GM18499 (cell line): ENCODE measurements around the gene RAB7A.
"Not testable (repeated sequence)": the region's sequence is repeated elsewhere in the genome, so short reads cannot be mapped to it uniquely, and the experiment has no call there.

Experiments used
- ATAC-seq: cut with Tn5 transposase; IDR thresholded peaks from one replicate; pipeline ENCODE4 v1.9.1; 2021; ENCODE audit warnings: moderate number of reproducible peaks; ENCODE audit not compliant: insufficient read depth, unreplicated experiment

Gene RAB7A

DNA sequence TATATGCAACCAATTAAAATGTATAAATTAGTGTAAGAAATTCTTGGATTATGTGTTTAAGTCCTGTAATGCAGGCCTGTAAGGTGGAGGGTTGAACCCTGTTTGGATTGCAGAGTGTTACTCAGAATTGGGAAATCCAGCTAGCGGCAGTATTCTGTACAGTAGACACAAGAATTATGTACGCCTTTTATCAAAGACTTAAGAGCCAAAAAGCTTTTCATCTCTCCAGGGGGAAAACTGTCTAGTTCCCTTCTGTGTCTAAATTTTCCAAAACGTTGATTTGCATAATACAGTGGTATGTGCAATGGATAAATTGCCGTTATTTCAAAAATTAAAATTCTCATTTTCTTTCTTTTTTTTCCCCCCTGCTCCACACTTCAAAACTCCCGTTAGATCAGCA is 88.1 kb downstream of the RAB7A start:
- no peak for ATAC-seq

DNA sequence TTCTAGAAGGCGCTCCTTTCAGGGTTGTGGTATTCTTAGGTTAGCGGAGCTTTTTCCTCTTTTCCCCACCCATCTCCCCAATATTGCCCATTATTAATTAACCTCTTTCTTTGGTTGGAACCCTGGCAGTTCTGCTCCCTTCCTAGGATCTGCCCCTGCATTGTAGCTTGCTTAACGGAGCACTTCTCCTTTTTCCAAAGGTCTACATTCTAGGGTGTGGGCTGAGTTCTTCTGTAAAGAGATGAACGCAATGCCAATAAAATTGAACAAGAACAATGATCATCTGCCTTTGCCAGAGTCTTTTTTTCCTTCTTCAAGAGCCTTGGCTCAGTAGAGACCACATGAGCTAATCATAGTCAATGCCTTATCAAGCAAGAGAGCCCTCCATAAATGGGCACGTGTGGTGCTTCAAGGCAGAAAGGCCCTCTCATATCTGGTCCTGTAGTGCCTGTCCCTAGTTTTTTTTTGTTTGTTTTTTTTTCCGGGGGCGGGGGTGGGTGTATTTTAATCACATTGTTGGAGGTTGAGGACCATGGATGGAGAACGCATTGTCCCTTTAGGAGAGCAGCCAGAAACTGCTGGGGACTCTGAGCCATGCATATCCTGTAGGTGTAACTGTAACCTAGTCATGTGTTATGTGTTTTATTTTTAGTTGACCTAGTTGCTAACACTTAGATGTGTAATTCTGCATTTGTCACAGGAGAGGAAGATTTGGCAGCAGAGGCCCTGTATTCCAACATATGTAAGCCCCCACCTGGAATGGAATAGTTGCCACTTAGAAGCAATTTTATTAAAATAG is 88.7 kb downstream of the RAB7A start:
- no peak for ATAC-seq

DNA sequence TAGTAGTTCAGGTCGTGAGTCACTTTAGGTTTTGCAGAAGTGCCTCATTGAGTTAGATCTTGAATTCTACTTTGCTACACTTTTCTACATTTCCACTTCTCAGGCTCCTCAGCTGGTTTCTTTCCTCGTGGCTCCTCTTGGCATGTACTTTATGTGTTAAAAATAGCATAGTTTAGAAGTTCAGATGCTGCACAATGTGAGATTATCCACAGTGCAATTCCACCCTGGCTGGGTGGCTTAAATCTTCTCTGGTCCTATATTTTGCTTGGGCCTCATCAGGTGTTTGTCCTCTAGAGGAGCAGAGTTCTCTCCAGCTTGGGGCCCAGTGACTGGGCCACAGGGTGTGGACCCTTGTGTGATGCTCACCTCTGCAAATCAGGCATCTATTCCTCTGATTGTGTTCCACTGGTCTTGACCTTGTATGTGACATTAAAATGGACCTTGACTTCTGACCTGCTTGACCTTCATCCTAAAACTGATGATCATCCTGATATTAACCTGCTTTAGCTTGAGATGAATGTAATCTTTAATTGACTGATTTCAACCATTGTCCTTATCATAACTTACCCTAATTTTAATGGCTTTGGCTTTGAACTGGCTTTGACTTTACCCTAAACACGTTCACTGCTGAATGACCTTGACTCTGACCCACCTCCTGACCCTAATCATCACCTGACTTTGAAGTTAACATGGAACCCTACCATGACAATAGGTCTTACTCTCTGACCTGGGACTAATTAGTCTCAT is 89.5 kb downstream of the RAB7A start:
- no peak for ATAC-seq

DNA sequence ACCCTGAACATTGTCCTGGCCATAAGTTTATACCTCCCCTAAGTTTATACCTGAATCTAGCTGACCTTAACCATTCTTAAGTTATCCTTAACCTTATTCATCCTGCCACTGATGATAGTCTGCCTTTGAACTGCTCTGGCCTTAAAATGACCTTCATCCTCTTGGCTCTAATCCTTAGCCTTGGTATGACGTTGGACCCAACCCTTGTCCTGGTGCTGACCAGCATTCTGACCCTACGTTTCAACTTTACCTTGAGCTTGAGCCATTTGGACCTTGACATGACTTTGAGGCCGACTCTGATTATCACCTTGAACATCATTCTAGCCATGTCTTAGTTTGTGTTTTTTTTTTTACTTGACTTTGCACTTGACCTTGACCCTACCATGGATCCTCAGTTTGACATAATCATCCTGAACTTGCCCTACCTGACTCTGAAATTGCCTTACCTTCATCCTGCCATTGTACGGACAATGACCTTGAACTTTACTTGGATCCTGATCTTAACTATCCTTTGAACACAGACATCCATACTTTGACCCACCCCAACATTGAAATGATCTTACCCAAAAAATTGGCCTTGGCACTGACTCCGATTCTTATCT is 92.3 kb downstream of the RAB7A start:
- no peak for ATAC-seq

DNA sequence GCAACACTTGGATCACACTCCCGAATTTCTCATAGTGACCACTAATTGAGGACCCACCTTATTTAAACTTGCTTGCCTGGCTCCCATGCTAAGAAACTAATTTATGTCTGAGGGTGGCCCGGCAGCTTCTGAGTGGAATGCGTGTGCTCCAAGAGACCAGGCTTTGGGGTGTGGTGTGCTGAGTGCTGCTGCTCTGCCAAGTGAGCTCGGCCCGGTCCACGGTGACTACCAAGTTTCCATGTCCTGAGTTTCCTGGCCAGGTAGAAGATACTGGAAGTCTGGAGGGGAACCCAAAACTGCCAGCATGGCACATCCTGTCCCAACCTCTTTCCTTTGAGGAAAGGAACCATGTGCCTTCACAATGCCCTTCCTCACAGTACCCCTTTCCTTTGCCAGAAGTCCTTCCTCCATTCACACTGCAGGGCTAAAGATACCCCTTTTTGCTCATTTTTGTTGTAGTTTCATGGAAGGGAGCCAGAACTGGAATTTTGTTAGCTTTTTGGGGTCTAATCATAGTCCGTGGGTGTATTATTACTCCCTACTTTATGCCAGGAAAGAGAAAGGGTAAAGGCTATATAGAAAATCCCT is 94.4 kb downstream of the RAB7A start:
- no peak for ATAC-seq

DNA sequence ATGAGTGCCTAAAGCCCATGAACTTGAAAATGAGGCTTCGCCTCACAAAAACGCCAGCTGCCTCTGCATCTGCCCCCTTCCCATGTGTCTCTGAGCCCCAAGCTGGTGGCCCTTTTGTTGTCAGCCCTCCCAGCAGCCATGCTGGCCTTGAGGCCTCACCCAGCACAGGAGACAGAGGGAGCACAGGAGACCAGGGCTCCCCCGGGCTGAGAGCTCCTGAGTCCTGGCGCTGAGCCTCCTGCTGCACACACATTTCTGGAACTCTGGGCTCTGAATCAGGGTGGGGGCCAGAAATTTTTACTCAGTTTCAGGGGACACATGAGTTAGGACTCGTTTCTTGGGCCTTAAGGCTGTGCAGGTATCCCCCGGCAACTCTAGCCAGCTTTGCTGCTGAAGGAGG is 97.0 kb downstream of the RAB7A start:
- ATAC-seq = no peak

DNA sequence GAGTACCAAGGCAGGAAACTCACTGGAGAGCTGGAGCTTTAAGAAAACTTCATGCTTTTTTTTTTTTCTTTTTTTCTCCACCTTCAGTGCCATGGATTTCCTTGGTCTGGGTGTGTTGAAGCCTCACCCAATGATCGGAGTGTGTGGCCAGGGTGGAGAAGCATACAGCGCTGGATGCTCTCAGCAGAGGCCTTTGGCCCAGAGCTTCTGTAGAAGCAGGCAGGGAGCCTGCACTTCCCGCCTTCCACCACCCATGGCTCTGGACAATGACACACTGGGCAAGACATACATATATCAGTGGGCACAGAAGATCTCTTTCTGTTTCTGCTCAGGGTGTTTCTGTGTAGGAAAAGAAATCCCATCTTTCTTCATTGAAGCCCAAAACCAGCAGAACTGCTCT is 97.6 kb downstream of the RAB7A start:
- ATAC-seq = no peak

DNA sequence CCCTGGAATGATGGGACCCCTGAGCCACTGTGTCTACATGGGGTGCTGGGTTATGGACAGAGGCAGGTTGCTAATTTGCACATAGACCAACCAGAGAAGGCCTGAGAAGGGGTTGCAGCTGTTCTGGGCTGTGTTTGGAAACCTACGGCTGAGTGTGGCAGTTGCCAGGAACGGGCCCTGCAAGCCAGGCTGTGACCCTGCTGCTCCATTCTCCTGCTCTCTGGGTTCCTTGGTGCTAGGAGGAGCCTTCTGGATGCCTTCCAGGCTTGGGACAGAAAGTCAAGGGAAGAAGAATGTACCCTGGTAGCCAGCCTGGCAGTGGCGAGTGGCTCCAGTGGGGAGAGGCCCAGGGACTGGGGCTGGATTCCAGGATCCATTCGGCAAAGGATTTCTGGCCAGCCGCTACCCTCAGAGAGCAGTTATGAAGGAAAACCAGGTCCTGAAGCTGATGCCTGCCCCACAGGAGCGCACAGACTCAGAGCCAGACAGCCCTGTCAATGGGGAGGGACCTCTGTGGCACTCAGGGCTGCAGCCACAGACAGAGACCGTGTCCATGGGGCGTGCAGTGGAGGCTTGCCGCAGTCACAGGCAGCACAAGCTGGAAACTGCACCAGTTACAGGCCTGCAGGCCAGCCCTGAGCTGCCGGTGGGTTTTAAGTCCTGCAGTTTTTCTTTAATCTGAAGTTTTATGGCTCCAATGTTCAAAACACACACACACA is 98.3 kb downstream of the RAB7A start:
- ATAC-seq = no peak

DNA sequence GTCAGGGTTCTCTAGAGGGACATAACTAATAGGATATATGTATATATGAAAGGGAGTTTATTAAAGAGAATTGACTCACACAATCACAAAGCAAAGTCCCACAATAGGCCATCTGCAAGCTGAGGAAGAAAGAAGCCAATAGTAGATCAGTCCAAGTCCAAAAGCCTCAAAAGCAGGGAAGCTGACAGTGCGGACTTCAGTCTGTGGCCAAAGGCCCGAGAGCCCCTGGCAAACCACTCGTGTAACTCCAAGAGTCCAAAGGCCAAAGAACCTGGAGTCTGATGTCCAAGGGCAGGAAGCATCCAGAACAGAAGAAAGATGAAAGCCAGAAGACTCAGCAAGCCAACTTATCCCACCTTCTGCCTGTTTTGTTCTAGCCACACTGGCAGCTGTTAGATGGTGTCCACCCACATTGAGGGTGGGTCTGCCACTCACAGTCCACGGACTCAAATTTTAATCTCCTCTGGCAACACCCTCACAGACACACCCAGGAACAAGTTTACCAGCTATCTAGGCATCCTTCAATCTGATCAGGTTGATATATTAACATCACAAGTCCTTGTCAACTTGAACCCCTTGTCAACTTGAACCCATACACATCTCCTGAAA is 99.2 kb downstream of the RAB7A start:
- ATAC-seq = no peak

DNA sequence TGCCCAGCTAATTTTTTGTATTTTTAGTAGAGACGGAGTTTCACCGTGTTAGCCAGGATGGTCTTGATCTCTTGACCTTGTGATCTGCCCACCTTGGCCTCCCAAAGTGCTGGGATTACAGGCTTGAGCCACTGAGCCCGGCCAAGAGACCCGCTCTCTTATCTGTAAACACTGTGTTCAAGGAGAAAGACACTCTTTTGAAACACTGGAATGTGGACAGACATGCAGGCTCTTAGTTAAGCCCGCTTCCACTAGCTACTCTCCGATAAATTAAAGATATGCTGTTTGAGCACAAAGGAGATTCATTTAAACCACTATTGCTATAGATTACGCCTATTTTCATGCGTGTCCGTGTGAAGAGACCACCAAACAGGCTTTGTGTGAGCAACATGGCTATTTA is 103.1 kb downstream of the RAB7A start:
- ATAC-seq = not testable (repeated sequence)

DNA sequence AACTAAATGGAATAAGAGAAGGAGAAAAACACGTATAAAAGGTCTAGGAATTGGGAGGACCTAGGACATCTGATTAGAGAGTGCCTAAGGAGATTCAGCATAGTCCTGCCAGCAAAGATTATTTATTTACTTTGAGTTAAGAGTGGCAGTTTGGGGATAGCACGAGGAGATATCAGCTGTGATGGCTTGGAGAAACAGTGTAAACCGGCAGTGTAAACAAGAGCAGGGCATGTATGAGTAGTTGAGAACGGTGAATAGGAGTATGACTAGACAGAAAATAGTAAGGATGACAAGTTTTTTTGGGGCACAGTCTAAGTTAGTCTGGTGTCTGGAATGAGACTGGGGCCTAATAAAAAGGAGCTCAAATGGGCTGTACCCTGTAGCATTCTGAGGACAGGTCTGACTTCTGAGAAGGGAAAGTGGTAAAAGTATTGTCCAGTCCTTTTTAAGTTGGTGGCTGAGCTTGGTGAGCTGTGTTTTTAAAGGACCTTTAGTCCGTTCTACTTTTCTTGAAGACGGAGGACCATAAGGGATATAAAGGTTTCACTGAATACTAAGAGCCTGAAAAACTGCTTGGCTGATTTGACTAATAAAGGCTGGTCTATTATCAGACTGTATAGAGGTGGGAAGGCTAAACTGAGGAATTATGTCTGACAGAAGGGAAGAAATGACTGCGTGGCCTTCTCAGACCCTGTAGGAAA is 104.1 kb downstream of the RAB7A start:
- not testable (repeated sequence) for ATAC-seq

DNA sequence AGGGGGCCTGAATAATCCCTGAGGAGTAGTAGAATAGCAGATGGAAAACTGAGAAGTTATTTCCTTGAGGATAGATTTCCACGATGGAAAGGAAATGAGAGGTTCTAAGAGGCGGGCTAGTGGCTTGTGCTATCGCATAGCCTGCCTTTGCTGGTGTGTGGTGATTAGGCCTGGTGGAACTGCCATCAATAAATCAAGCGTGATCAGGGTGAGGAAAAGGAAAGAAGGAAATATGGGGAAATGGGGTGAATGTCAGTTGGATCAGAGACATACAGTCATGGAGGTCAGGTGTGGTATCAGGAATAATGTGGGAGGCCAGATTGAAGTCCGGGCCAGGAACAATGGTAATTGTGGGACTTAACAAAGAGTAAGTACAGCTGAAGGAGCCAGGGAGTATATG is 104.8 kb downstream of the RAB7A start:
- not testable (repeated sequence) for ATAC-seq

DNA sequence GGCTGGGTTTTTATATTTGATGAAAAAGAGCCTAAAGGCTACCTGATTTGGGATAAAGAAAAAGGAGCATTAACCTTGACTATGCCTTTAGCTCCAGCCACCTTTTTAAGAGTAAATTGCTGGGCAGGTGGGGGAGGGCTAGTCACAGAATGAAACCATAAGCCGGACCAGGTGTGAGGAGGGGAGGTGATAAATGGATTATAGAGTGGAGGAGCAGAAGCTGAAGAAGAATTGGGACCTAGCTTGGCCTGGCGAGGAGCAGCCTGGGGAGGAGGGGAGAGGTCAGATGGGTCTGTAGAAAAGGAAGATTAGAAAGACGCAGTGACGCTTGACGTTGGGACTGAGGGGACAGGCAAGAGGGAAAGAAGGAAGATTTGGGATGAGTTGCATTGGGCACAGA is 107.0 kb downstream of the RAB7A start:
- ATAC-seq = not testable (repeated sequence)

DNA sequence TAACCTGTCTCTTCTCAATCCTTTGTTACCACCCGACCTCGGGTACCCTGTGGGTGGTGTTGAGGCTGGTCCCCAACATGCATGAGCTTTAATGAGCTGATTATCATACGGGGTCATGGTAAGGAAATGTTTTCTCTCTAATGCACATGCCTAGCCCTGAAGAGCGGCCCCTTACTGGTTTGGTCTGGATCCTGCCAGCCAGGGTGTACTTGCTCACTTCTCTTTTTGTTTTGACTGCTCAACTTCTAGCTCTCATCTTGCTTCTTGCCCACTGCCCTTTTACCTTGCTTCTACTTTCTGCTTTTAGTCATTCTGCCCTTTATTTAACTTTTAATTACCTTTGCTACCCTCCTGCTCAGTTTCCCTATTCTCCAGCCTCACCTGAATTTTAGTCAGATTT is 109.1 kb downstream of the RAB7A start:
- ATAC-seq = no peak

DNA sequence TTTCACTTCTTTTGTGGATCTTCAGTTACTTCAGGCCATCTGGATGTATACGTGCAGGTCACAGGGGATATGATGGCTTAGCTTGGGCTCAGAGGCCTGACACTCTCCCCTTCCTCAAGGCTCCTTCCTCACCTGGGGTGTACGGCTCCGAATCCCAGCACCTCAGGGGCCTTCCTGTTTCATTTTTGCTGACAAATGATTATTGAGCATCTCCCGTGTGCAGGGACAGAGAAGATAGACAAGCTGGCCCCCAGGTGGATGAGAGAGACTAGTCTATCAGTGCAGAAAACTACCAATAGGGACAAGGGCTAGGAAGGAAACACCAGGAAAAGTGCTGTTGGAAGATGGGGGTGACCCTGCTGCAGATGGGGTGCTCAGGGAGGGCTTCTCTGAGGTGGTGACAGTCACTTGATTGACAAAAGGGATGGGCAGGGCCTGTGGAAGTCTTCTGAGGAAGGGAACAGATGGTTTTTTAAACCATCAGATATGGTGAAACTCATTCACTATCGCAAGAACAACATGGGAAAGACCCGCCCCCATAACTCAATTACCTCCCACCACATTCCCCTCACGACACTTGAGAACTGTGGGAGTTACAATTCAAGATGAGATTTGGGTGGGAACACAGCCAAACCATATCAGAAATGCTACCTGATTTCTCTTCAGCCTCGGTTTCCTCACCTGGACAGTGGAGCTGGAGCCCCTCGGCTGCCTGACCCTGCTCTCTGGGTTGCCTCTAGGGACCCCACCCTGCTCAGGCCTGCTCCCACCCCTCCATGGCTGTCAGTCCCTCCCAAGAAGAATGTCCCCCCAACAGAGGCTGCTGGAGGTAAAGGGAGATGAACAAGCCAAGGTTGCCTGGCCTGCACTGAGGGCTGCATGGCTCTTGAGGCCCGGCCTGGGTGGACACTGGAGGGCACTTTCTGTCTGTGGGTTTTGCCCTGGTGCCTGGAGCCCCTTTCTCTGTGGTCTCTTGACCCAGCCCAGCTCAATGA is 116.2 kb downstream of the RAB7A start:
- ATAC-seq = no peak

DNA sequence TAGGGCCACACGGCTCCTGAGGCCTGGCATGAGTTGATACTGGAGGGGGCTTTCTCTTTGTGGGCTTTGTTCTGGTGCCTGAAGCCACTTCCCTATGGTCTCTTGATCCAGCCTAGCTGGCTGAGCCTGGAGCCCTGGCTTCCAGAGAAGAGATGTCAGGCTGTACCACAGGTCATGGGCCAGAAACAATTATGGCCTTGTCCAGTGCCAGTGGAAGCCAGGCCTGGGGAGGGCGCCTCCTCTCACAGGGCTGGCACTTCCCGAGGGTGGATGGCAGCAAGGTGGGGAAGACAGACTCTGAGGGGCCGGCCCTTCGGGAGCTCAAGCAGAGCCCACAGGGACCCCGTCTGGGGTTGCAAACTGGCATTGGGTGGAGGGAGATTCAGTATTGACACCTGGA is 118.5 kb downstream of the RAB7A start:
- no peak for ATAC-seq

DNA sequence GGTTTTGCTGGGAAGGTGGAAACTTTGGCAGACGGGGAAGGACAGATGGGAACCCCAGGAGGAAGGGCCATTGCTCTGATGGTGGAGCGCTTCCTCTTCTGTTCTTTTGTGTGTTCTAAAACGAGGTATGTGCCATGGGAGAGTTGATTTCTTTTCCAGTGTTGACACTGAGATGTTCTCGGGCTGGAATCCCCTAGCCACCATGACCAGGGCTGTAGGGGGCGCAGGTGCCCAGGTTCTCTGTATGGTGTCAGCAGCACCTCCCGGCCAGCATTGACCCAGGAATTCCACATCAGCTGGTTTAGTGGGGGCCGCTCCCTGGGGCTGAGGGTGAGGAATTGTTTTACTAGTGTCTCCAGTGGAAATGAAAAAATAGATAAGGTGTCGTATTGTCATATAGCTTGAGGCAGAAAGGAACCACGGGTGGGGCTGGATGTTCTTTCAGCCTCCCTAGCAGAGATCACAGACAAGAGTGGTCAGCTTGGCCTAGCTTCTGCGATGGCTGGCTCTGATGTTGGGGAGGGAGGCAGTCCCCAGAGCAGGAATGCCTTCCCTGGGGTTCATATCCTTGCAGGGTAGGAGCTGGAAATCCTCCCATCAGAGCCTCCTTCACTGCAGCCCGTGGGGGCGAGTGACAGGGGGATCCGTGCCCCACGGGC is 119.3 kb downstream of the RAB7A start:
- no peak for ATAC-seq
